ENCODE results near the gene TNS4.

Gene TNS4

DNA sequence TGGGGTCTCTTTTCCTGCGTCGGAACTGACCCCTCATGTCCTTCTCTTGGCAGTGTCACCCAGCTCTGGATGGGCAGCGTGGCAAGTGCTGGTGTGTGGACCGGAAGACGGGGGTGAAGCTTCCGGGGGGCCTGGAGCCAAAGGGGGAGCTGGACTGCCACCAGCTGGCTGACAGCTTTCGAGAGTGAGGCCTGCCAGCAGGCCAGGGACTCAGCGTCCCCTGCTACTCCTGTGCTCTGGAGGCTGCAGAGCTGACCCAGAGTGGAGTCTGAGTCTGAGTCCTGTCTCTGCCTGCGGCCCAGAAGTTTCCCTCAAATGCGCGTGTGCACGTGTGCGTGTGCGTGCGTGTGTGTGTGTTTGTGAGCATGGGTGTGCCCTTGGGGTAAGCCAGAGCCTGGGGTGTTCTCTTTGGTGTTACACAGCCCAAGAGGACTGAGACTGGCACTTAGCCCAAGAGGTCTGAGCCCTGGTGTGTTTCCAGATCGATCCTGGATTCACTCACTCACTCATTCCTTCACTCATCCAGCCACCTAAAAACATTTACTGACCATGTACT is 44.9 kb downstream of the TNS4 start:
- no peaks in the 10 kb centered on the region; the same call in 1 of the 2 replicates for H3K27me3 ChIP-seq (replicated peaks; ENCODE audit: control insufficient read depth, insufficient read depth, low read length)
- TF ChIP-seq, protein P1, sequence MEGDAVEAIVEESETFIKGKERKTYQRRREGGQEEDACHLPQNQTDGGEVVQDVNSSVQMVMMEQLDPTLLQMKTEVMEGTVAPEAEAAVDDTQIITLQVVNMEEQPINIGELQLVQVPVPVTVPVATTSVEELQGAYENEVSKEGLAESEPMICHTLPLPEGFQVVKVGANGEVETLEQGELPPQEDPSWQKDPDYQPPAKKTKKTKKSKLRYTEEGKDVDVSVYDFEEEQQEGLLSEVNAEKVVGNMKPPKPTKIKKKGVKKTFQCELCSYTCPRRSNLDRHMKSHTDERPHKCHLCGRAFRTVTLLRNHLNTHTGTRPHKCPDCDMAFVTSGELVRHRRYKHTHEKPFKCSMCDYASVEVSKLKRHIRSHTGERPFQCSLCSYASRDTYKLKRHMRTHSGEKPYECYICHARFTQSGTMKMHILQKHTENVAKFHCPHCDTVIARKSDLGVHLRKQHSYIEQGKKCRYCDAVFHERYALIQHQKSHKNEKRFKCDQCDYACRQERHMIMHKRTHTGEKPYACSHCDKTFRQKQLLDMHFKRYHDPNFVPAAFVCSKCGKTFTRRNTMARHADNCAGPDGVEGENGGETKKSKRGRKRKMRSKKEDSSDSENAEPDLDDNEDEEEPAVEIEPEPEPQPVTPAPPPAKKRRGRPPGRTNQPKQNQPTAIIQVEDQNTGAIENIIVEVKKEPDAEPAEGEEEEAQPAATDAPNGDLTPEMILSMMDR (IDR thresholded peaks at IDR 0.05; ENCODE audit: insufficient read depth, low read length, poor library complexity, severe bottlenecking), result no peak
- H3K4me3 ChIP-seq (replicated peaks; ENCODE audit: low read depth, low read length), result no peak overlapping the region
- DNase-seq (ENCODE audit: extremely low read depth, insufficient read length), result no peak
- H3K36me3 ChIP-seq (ENCODE audit: control insufficient read depth, insufficient read depth, low read length), result no peaks in the 10 kb centered on the region

GRCh38 chr17:40454613-40454995 is 46.8 kb downstream of the TNS4 start:
- TF ChIP-seq, protein P1 (IDR thresholded peaks at IDR 0.05; ENCODE audit: insufficient read depth, low read length, poor library complexity, severe bottlenecking), result no peak

GRCh38 chr17:40453881-40454612 is 47.4 kb downstream of the TNS4 start:
- Histone ChIP-seq H3K4me3 (replicated peaks; ENCODE audit: low read depth, low read length) (no peak overlapping the region), H3K27me3 (replicated peaks; ENCODE audit: control insufficient read depth, insufficient read depth, low read length) (no peaks in the 10 kb centered on the region; the same call in 1 of the 2 replicates), H3K36me3 (ENCODE audit: control insufficient read depth, insufficient read depth, low read length) (no peaks in the 10 kb centered on the region)
- TF ChIP-seq, protein P1 (IDR thresholded peaks at IDR 0.05; ENCODE audit: insufficient read depth, low read length, poor library complexity, severe bottlenecking), result no peak
- no peak for DNase-seq (ENCODE audit: extremely low read depth, insufficient read length)

More at GRCh38 chr17:40454613-40454995, 46.8 kb downstream of the TNS4 start:
- H3K4me3 ChIP-seq (replicated peaks; ENCODE audit: low read depth, low read length), result no peak overlapping the region
- DNase-seq (ENCODE audit: extremely low read depth, insufficient read length), result no peak
- H3K27me3 ChIP-seq (replicated peaks; ENCODE audit: control insufficient read depth, insufficient read depth, low read length), result no peaks in the 10 kb centered on the region; the same call in 1 of the 2 replicates
- no peaks in the 10 kb centered on the region for H3K36me3 ChIP-seq (ENCODE audit: control insufficient read depth, insufficient read depth, low read length)

DNA sequence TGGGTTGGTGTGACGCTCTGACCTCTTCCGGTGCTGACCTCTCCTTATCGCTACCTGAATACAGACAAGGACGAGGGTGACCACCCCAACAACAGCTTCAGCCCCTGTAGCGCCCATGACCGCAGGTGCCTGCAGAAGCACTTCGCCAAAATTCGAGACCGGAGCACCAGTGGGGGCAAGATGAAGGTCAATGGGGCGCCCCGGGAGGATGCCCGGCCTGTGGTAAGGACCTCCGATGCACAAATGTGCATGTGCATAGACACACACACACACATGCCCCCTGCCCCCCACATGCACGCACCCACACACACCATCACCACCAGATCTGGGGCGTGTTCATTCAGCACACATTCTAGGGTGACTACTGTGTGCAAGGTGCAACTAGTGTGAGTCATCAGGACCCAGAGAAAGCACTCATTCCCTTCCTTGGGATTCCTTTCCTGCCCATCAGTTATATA is 48.5 kb downstream of the TNS4 start:
- DNase-seq (ENCODE audit: extremely low read depth, insufficient read length), result no peak
- TF ChIP-seq, protein P1 (IDR thresholded peaks at IDR 0.05; ENCODE audit: insufficient read depth, low read length, poor library complexity, severe bottlenecking), result no peak
- H3K36me3 ChIP-seq (ENCODE audit: control insufficient read depth, insufficient read depth, low read length), result no peaks in the 10 kb centered on the region
- no peaks in the 10 kb centered on the region; the same call in 1 of the 2 replicates for H3K27me3 ChIP-seq (replicated peaks; ENCODE audit: control insufficient read depth, insufficient read depth, low read length)
- no peak overlapping the region for H3K4me3 ChIP-seq (replicated peaks; ENCODE audit: low read depth, low read length)

DNA sequence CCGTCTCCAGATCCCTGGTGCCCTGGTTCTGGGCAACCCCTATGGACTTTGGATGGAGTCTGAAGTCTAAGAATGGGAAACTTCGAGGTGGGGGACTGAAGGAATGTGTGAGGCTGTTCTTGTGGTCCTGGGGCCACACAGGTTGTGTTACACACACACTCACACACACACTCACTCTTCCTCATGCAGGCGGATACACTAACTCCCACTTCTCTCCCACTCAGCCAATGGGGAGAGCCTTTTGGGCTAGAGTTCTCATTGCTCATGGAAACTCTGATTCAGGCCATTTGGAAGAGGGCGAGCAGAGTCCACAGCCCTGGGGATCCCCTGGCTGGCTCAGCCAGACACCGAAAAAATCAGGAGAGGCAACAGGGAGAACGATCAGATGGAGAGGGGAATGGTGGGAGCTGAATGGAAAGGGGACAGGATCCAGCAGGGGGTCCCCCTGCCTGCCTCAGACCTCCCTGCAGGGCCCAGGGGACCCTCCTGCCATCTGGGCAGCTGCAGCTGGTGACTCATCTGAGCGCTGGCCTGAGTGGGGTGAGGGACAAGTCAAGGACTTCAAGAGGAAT is 49.1 kb downstream of the TNS4 start:
- TF ChIP-seq, protein P1 (IDR thresholded peaks at IDR 0.05; ENCODE audit: insufficient read depth, low read length, poor library complexity, severe bottlenecking), result no peak

More for the DNA sequence above, 49.1 kb downstream of the TNS4 start:
- Histone ChIP-seq H3K36me3 (ENCODE audit: control insufficient read depth, insufficient read depth, low read length) (no peaks in the 10 kb centered on the region), H3K27me3 (replicated peaks; ENCODE audit: control insufficient read depth, insufficient read depth, low read length) (no peaks in the 10 kb centered on the region; the same call in 1 of the 2 replicates), H3K4me3 (replicated peaks; ENCODE audit: low read depth, low read length) (no peak overlapping the region)
- DNase-seq (ENCODE audit: extremely low read depth, insufficient read length), result no peak

Measured in GM06990 (cell line).